OCI-LY7 (cell line): Measurements from ENCODE around the gene CEP112. TPM values are rescaled to one million over a fixed set of nuclear protein-coding genes. Genes with fewer than 3 reads are reported as not detected.

Experiments
- BruUV-seq: library from RNA; stranded (reverse); fragments of 400-500 nt; replicated peaks from 2 replicates; lab custom pipeline; 2021; lab: Mats Ljungman, UMichigan
- CTCF ChIA-PET: fragments of 300-600 bp; sonication (Branson Sonifier 250); formaldehyde crosslinking; loops from one replicate; lab custom pipeline; 2022; ENCODE audit warnings: antibody characterized with exemption; ENCODE audit not compliant: unreplicated experiment; lab: Charles Lee
- POLR2A ChIA-PET: fragments of 300-600 bp; sonication (Branson Sonifier 250); formaldehyde crosslinking; loops from one replicate; lab custom pipeline; 2022; ENCODE audit warnings: antibody characterized with exemption; lab: Charles Lee
- DNase-seq: peaks from one replicate; pipeline ENCODE4 v3.0.0-alpha.2; 2015; ENCODE audit warnings: low spot score
- H2AFZ ChIP-seq: fragments of 200-600 bp; sonication (generic), shearing (Covaris generic); 2 replicates; pipeline ENCODE4 v1.6.1; 2014; ENCODE audit warnings: mild to moderate bottlenecking, antibody characterized with exemption, low read length, moderate library complexity
- H3K27ac ChIP-seq: fragments of 200-600 bp; sonication (generic); 2 replicates; pipeline ENCODE4 v1.5.1; 2014; ENCODE audit warnings: mixed run types, low read depth, mild to moderate bottlenecking, moderate library complexity, low read length, inconsistent platforms; ENCODE audit not compliant: poor library complexity, severe bottlenecking
- H3K36me3 ChIP-seq: fragments of 200-600 bp; sonication (generic); 2 replicates; pipeline ENCODE4 v1.6.1; 2014; ENCODE audit warnings: mild to moderate bottlenecking, antibody characterized with exemption, low read length, moderate library complexity, mixed read lengths; ENCODE audit not compliant: insufficient read depth
- H3K4me1 ChIP-seq: fragments of 200-600 bp; sonication (generic); 2 replicates; pipeline ENCODE4 v1.5.1; 2014; ENCODE audit warnings: mild to moderate bottlenecking, low read length; ENCODE audit not compliant: insufficient read depth, poor library complexity, severe bottlenecking
- H3K4me2 ChIP-seq: fragments of 200-600 bp; sonication (generic); 2 replicates; pipeline ENCODE4 v1.6.1; 2014; ENCODE audit warnings: mild to moderate bottlenecking, low read length
- H3K4me3 ChIP-seq: fragments of 200-600 bp; sonication (generic); 2 replicates; pipeline ENCODE4 v1.5.1; 2014; ENCODE audit warnings: mild to moderate bottlenecking, low read depth, low read length; ENCODE audit not compliant: poor library complexity, severe bottlenecking
- H3K79me2 ChIP-seq: fragments of 200-600 bp; sonication (generic); 2 replicates; pipeline ENCODE4 v1.6.1; 2016; ENCODE audit warnings: low read depth, mild to moderate bottlenecking, low read length, moderate library complexity, mixed read lengths; ENCODE audit not compliant: insufficient read depth
- H3K9me2 ChIP-seq: fragments of 200-600 bp; sonication (generic); 2 replicates; pipeline ENCODE4 v1.6.1; 2016; ENCODE audit warnings: mild to moderate bottlenecking, low read length, mixed read lengths; ENCODE audit not compliant: insufficient read depth
- H3K9me3 ChIP-seq: fragments of 200-600 bp; sonication (generic); 2 replicates; pipeline ENCODE4 v1.6.1; 2014; ENCODE audit warnings: mild to moderate bottlenecking, mixed run types, low read length, mixed read lengths
- H4K20me1 ChIP-seq: fragments of 200-600 bp; sonication (generic); 2 replicates; pipeline ENCODE4 v1.6.1; 2014; ENCODE audit warnings: mild to moderate bottlenecking, antibody characterized with exemption, low read length, moderate library complexity, mixed read lengths; ENCODE audit not compliant: insufficient read depth
- EZH2phosphoT487 ChIP-seq: fragments of 200-600 bp; sonication (generic); IDR thresholded peaks from 2 replicates; pipeline ENCODE4 v1.6.1; 2018; ENCODE audit warnings: low read depth, borderline replicate concordance, mild to moderate bottlenecking, mixed run types, antibody characterized with exemption, low read length, moderate library complexity, mixed read lengths
- intact Hi-C: fragments of 100-400 bp; cut with micrococcal nuclease; formaldehyde crosslinking; loops from one replicate; pipeline ENCODE4 v1.10.0; 2022; ENCODE audit not compliant: unreplicated experiment
- total RNA-seq, 2 experiments: library from RNA; depleted of rRNA in 1 of 2; stranded (reverse); fragments of >200 nt in 1 of 2; shearing (Covaris generic) in 1 of 2; gene quantifications; 2 replicates each; pipeline ENCODE4 v1.2.3, GENCODE V29; 2014 to 2022
- TF ChIP-seq, protein P1 (sequence below): fragments of 200-600 bp; sonication (generic); conservative IDR thresholded peaks from 2 replicates; pipeline ENCODE4 v1.5.1; 2014; ENCODE audit warnings: mild to moderate bottlenecking, antibody characterized with exemption, low read length, moderate library complexity, mixed read lengths

The CEP112 gene
- total RNA-seq, 2 experiments from 2014 or later: 2.7 to 6.9 TPM

DNA sequence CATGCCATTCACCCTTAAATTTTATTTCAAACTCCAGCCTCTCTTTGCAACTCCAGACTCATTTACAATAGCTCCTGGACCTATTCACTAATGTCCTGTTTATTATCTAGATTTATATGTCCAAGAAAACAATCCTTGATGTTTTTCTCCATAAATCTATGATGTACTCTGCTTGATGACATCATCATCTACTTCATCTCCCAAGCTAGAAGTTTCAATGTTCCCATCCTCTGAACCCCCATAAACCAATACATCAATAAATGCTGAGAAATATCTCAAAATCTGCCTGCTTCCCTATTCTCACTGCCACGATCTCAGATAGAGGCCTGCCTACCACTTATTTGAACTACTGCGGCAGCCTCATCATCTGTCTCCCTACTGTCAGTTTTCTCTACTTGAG lies 4.2 kb downstream of the CEP112 start:
- Histone ChIP-seq H4K20me1 (no peaks in the 10 kb centered on the region), H3K9me2 (no peaks in the 10 kb centered on the region), H3K36me3 (no peaks in the 10 kb centered on the region), H3K4me2 (no peak overlapping the region), H3K4me3 (no peak overlapping the region), H3K4me1 (peaks cover 25% of the 10 kb centered on the region), H3K27ac (no peak overlapping the region), H3K79me2 (0 out of 2 replicates have a peak, but pooled peaks cover 3% of the 10 kb centered on the region), H2AFZ (no peak overlapping the region), H3K9me3 (no peaks in the 10 kb centered on the region)
- POLR2A ChIA-PET: no interaction called here
- CTCF ChIA-PET: interaction anchor here (0.6 kb wide), 1 partner anchor 112 kb away, joined by 10 read pairs; no protein-coding TSS in a partner anchor
- BruUV-seq: no TSS peak
- no peak for TF ChIP-seq EZH2phosphoT487
- DNase-seq: no peak
- intact Hi-C loops: no loop called here

- no peaks in the 10 kb centered on the region for H3K9me3 ChIP-seq
- ChIA-PET POLR2A (interaction anchor here (0.6 kb wide), 1 partner anchor 50 kb away, joined by 5 read pairs; no protein-coding TSS in a partner anchor), CTCF (no interaction called here)
- no peaks in the 10 kb centered on the region for H4K20me1 ChIP-seq
- no TSS peak for BruUV-seq
- H3K79me2 ChIP-seq: 0 out of 2 replicates have a peak, but pooled peaks cover 3% of the 10 kb centered on the region
- no peaks in the 10 kb centered on the region for H3K9me2 ChIP-seq
- H2AFZ ChIP-seq: no peak overlapping the region
- H3K4me2 ChIP-seq: no peak overlapping the region
- TF ChIP-seq, protein P1, sequence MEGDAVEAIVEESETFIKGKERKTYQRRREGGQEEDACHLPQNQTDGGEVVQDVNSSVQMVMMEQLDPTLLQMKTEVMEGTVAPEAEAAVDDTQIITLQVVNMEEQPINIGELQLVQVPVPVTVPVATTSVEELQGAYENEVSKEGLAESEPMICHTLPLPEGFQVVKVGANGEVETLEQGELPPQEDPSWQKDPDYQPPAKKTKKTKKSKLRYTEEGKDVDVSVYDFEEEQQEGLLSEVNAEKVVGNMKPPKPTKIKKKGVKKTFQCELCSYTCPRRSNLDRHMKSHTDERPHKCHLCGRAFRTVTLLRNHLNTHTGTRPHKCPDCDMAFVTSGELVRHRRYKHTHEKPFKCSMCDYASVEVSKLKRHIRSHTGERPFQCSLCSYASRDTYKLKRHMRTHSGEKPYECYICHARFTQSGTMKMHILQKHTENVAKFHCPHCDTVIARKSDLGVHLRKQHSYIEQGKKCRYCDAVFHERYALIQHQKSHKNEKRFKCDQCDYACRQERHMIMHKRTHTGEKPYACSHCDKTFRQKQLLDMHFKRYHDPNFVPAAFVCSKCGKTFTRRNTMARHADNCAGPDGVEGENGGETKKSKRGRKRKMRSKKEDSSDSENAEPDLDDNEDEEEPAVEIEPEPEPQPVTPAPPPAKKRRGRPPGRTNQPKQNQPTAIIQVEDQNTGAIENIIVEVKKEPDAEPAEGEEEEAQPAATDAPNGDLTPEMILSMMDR: no peak
- TF ChIP-seq EZH2phosphoT487: no peak
- no peak overlapping the region for H3K27ac ChIP-seq
- intact Hi-C loops: no loop called here
- peaks cover 16% of the 10 kb centered on the region for H3K4me1 ChIP-seq
- no peak for DNase-seq
- H3K36me3 ChIP-seq: peaks cover 8% of the 10 kb centered on the region; the same call in 1 of the 2 replicates
- no peak overlapping the region for H3K4me3 ChIP-seq
Observed at GRCh38 chr17:66185862-66186261, 6.1 kb downstream of the CEP112 start.

GRCh38 chr17:66184392-66184791 lies 7.5 kb downstream of the CEP112 start:
- no peak overlapping the region for H3K4me2 ChIP-seq
- no peak overlapping the region for H2AFZ ChIP-seq
- CTCF ChIA-PET: no interaction called here
- H3K27ac ChIP-seq: no peak overlapping the region
- H3K9me3 ChIP-seq: no peaks in the 10 kb centered on the region
- no peak for TF ChIP-seq EZH2phosphoT487
- TF ChIP-seq, protein P1: no peak
- no peaks in the 10 kb centered on the region for H3K79me2 ChIP-seq
- intact Hi-C loops: no loop called here
- H4K20me1 ChIP-seq: no peaks in the 10 kb centered on the region
- POLR2A ChIA-PET: interaction anchor here (0.5 kb wide), 1 partner anchor 12 kb away, joined by 3 read pairs; no protein-coding TSS in a partner anchor
- H3K4me1 ChIP-seq: peaks cover 9% of the 10 kb centered on the region
- H3K4me3 ChIP-seq: no peak overlapping the region
- no peak for DNase-seq
- H3K36me3 ChIP-seq: peaks cover 8% of the 10 kb centered on the region; the same call in 1 of the 2 replicates
- BruUV-seq: no TSS peak
- no peaks in the 10 kb centered on the region for H3K9me2 ChIP-seq
